Fibroblast of the aortic adventitia (primary cell): Measurements from ENCODE around the gene WDR37. TPM values are rescaled to one million over a fixed set of nuclear protein-coding genes. Genes with fewer than 3 reads are reported as not detected.

Experiments
- DNase-seq: peaks from one replicate; pipeline ENCODE4 v3.0.0-alpha.2; 2010; ENCODE audit warnings: low read depth
- H3K4me3 ChIP-seq: 2 replicates; pipeline ENCODE4 v1.5.1; 2011; ENCODE audit warnings: low read depth, mild to moderate bottlenecking, control low read depth, low read length, moderate library complexity
- CTCF ChIP-seq: IDR thresholded peaks from 2 replicates; pipeline ENCODE4 v1.5.1; 2011; ENCODE audit warnings: mild to moderate bottlenecking, low read length, control low read depth, inconsistent platforms; ENCODE audit not compliant: insufficient read depth
- total RNA-seq: library from RNA; depleted of rRNA; stranded (reverse); fragments of >200 nt; gene quantifications from 2 replicates; pipeline ENCODE4 v1.2.3, GENCODE V29; 2012; ENCODE audit warnings: low replicate concordance

Gene WDR37
- total RNA-seq, 1 donor: 17.0 TPM

DNA sequence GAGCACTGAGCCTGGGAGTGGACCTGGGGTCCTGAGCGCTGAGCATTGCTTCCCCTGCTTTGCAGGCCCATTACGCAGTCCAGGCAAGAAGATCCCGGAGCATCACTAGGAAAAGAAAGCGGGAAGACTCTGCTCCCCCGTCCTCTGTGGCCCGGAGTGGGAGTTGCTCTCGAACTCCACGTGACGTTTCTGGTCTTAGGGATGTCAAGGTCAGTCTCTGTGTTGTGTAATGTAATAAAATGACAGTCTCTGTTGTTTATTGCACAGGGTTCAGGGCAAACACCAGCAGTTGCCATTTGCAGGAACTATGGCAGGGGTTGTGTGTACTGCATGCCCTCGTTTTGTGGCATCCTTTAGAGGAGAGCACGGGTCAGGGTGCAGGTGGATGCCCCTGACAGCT lies 40.5 kb upstream of the WDR37 start:
- DNase-seq: no peak
- no peak overlapping the region for H3K4me3 ChIP-seq
- no peak for TF ChIP-seq CTCF

DNA sequence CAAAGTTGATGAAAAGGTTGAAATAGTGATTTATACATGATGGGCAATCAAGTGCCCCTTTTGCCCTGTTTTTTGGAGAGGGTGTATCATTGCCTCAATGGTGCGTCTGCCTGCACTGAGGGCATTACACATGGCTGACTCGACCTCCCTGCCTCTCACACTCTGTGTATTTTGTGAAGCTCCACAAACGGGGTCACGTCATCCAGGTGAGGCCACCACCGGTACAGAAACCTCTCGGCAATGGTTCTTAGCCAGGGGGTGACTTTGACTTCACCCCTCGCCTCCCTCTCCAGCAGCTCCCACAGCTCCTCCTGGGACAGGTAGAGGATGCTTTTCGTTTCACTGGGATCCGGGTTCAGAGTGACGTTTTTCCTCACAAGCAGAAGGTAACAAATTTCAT lies 36.8 kb upstream of the WDR37 start:
- DNase-seq: no peak
- no peak overlapping the region for H3K4me3 ChIP-seq
- TF ChIP-seq CTCF: no peak

GRCh38 chr10:1020460-1020859 lies 35.7 kb upstream of the WDR37 start:
- H3K4me3 ChIP-seq: no peak overlapping the region
- no peak for TF ChIP-seq CTCF
- no peak for DNase-seq

DNA sequence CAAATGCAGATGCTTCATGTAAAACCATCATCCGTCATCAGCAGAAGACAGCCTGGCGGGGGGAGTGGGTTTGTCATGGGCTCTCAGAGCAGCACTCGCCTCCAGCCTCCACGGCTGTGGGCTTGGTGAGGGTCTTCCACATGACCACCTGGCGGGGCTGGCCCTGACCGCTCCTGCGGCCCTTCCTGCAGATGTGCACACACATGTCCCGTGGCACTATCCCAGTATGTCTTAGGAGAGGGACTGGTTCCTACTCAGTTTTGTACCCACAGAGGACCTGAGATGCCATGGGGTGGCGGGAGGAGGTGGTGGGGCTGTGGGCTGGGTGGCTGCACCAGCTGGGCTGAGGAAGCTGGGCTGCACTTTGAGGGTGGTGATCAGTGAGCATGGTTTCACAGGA lies 35.2 kb upstream of the WDR37 start:
- no peak for TF ChIP-seq CTCF
- no peak for DNase-seq
- no peak overlapping the region for H3K4me3 ChIP-seq

DNA sequence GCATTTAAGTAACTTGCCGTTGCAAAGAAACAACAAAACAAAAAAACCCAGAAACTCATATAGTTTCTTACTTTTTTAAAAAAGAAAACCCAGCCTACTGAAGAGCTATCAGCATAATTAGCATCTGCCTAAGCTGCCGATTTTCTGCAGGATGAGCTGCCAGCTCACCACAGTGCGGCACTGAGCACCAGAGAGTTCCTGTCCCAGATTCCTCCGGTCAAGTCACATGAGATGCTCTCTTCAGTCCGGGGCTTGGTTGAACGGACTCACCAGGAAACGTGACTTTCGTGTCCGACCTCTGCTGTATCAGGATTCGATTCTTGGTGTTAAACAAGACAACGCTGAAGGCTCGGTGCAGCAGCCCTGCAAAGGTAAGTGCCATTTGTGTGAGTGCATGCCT lies 33.8 kb upstream of the WDR37 start:
- TF ChIP-seq CTCF: no peak
- no peak for DNase-seq
- no peak overlapping the region for H3K4me3 ChIP-seq

DNA sequence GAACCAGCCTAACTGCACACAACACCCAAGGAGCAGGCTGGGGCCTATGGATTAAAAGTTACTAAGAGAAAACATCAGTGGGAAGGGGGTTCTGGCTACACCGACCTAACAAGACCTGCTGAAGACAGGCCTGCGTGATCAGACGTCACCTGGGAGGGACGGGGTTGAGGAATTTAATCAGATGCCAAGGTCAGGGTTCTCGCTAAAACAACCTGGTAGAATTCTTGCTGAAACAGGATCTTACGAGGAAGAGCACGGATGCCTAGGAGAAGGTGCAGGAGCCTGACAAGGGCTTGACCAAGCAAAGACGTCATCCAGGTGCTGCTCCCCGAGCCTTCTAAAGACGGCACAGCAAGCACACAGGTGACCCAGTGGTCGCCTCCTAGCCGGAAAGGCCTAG lies 32.1 kb upstream of the WDR37 start:
- no peak overlapping the region for H3K4me3 ChIP-seq
- DNase-seq: no peak
- no peak for TF ChIP-seq CTCF

GRCh38 chr10:1025683-1026082 lies 30.5 kb upstream of the WDR37 start, which contains the start of gene IDI2:
Gene IDI2 (minus strand): TSS chr10:1025859. CDS start chr10:1024723, 1,136 bp downstream.
- TF ChIP-seq CTCF: no peak
- no peak within 1 kb of the TSS for H3K4me3 ChIP-seq
- DNase-seq: no peak
